ENCODE data around the gene MPP2.
"Not testable (repeated sequence)": the region's sequence is repeated elsewhere in the genome, so short reads cannot be mapped to it uniquely, and the experiment has no call there.

Gene MPP2

DNA sequence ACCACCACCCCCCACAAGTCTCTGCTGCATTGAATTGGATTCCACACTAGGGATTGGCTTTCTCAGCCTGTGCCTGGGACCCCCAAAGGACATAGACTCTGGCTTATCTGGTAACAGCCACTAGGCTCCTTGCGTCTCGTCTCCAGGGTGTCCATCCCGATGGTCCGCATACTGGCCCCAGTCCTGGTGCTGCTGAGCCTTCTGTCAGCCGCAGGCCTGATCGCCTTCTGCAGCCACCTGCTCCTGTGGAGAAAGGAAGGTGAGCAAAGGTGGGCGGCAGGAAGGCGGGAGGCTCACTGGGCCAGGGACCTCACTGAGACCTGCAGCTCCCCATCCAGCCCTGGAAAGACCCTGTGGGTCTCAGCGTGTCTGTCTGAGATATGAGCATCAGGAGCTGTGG, 52.3 kb downstream of the MPP2 start:
- peak; percentile 31 for FAIRE-seq

DNA sequence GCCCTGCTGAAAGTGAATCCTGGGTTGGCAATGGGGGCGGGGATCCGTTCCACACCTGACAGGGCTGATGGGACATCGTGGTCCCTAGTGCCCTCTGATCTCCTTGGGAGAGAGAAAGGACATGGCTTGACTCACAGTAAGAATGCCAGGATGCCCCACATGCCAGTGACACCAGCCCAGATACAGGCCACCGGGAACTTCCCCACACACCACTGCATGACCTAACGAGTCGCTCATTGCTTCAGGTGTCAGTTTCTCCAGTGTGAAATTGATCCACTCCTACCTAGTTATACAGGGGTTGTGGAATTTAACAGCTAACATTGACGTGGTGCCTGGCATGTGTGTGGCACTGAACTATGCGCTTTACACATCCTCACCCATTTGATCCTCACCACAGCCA, 52.8 kb downstream of the MPP2 start:
- FAIRE-seq (peak; percentile 46), DNase-seq (ENCODE audit: insufficient read length, low spot score) (no peak)

More for the DNA sequence above, 52.3 kb downstream of the MPP2 start:
- DNase-seq (ENCODE audit: insufficient read length, low spot score): no peak

DNA sequence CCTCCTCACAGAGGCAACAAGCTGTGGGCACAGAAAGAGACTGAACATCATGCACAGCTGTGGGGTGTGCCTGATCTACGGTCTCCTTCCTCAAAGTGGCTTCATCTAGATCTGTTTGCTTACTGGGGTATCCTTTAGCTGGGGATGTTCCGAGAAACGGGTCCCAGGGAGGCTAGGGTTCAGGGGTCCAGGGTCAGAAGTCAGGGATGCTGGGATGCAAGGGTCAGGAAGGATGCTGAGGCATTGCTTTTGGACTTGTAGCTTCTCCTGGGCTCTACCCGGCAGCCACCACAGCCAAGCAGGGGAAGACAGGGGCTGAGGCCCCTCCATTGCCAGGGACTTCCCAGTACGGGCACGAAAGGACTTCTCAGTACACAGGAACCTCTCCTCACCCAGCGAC, 53.8 kb downstream of the MPP2 start:
- DNase-seq (ENCODE audit: insufficient read length, low spot score) (no peak), FAIRE-seq (no peak)

DNA sequence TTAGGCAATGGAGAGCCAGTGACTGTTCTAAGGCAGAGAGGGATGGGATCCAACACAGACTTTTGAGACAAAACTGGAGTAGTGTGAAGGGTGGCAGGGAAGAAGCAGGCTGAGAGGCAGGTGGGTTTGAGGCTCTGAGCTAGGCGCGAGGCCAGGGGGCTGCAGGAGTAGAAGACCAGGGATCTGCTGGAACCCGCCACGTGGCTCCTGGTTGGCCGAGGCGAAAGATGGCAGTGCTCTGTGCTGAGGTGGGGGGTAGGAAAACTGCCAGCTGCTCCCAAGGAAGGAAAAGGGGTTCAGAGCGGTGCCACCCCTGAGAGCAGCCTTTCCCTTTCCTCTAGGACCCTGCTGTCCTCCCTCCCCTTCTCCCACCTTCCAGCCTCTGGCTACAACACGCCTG, 54.8 kb downstream of the MPP2 start:
- DNase-seq (ENCODE audit: insufficient read length, low spot score) (no peak), FAIRE-seq (no peak)

DNA sequence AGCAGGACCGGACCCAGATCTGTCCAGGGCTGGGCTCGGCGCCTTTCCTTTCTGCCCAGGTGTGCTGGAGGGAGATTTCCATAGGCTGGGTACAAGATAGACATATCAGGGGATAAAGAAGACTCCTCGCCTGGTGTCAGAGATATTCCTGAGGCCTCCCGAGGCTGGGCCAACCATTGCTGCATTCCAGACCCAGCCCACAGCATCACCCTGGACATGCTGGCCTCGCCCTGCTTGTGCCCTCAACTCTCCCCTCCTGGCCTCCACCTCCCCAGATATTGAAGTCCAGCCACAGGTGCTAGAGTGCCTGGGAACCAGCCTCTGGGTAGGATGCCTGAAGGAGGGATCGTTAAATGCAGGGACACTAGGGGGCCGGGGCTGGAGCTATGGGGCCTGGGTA, 58.2 kb downstream of the MPP2 start:
- FAIRE-seq (no peak), DNase-seq (ENCODE audit: insufficient read length, low spot score) (no peak)

DNA sequence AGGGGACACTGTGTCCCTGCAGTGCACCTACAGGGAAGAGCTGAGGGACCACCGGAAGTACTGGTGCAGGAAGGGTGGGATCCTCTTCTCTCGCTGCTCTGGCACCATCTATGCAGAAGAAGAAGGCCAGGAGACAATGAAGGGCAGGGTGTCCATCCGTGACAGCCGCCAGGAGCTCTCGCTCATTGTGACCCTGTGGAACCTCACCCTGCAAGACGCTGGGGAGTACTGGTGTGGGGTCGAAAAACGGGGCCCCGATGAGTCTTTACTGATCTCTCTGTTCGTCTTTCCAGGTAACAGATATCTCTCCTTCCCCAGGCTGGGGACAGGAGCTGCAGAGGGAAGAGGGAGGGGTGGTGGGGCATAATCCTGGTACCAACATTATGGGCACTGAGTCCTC, 58.7 kb downstream of the MPP2 start:
- no peak for FAIRE-seq
- DNase-seq (ENCODE audit: insufficient read length, low spot score): no peak

DNA sequence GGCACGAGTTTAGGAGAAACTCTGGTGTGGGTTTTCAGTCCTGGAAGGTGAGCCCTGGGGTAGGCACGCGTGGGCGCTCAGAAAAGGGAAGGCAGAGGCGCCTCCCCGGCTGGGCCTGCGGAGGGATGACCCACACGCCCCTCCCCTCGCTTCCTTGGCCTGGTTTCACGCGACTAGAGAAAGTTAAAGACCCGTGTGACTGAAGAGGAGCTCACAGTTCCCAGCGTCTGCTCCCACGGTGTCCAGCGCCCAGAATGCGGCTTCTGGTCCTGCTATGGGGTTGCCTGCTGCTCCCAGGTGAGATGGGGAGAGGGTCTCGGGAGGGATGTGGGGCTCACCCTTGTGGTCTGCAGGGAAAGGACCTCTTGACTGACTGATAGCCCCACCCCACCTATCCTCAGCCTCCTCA, 60.4 kb downstream of the MPP2 start, which contains the start of gene CD300LG:
TSS of gene CD300LG (plus strand) at position 214 of the 409 bp plus-strand sequence. CDS start at position 255, 41 bp downstream.
- DNase-seq (ENCODE audit: insufficient read length, low spot score): no peak
- FAIRE-seq: no peak

DNA sequence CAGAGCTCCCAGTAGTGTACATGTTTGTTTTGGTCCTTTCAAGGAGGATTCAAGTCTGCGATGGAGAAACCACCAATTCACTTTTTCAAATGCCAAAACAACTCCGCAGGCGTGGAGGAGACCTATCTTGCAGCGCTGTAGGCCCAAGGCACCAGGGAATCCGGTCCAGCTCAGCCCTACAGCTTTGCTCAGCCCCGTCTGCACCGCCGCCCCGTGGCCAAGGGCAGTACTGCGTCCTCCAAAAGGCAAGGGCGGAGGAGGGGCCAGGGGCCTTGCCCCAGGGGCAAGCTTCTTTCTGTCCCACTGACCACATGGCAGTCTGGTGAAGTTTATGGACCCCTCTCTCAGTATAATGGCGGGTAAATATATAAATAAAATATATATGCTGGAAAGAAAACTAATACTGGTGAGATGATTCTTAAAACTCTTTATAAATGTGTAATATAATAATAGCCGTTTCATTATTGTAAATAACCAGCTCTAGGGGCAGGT, 61.1 kb downstream of the MPP2 start:
- FAIRE-seq (peak; percentile 90), DNase-seq (ENCODE audit: insufficient read length, low spot score) (peak; percentile 96)

DNA sequence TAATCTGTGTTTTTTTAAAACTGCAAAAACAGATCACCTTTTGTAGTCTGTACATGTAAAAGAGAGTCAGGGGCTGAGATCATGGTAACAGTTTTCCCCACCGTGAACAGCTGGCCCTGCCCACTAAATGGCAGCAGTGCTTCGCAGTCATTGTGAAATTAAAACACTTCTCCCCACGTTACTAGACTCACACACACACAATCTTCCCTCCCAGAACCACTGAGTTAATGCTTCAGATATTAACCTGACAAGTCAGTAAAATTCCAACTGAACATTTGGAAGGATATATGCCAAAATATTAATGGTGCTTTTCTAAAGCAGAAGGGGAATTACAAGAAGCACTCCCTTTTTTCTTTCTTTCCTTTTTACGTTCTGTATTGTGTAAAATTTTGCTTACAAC, 61.6 kb downstream of the MPP2 start:
- FAIRE-seq (peak; percentile 4), DNase-seq (ENCODE audit: insufficient read length, low spot score) (no peak)

DNA sequence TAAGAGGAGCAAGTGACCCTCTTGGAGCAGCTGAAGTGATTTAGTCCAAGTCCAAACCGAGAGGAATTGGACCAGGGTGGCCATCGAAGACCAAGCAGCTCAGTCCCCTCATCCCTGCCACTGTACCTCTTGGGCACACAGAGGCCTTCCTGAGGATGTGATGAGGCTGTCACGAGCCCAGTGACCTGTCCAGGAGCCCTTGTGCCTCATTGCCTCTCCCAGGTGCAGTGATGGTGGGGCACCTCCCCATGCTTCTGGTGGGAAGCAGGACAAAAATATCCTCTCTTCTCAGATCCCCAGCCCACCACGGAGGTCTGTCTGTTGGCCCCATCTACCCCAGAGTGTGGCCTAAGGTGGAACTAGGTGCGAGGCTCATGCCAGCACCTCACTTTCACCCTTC, 63.1 kb downstream of the MPP2 start:
- DNase-seq (ENCODE audit: insufficient read length, low spot score) (no peak), FAIRE-seq (no peak)

DNA sequence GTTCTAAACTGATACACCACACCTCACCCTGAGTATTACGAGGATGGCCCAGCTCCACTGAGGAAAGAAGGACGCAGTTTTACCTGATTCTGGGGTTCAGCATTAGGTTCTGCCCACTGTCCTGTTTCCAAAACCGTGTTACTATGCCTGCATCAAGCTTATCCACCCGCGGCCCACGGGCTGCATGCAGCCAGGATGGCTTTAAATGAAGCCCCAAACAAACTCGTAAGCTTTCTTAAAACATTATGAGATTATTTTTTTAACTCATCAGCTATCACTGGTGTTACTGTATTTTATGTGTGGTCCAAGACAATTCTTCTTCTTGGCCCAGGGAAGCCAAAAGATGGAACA, 64.4 kb downstream of the MPP2 start:
- FAIRE-seq: no peak

DNA sequence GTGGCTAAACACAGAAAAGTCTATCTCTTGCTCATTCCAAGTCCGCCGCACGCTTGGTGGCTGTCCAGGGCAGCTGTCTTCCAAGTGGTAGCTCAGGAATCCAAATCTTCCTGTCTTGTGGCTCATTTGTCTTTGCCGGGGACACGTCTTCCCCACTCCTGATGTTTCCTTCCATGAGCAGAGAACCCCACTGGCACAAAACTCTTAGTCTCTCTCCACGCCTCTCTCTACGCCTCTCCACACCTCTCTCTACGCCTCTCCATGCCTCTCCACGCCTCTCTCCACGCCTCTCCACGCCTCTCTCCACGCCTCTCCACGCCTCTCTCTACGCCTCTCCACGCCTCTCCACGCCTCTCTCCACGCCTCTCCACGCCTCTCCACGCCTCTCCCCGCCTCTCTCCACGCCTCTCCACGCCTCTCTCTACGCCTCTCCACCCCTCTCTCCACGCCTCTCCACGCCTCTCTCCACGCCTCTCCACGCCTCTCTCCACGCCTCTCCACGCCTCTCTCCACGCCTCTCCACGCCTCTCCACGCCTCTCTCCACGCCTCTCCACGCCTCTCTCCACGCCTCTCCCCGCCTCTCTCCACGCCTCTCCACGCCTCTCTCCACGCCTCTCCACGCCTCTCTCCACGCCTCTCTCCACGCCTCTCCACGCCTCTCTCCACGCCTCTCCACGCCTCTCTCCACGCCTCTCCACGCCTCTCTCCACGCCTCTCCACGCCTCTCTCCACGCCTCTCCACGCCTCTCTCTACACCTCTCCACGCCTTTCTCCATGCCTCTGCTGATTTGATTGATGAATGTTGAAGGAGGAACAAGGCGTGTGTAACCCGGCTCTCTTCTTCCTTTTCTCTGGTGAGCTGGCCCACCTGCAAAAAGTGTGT, 65.0 kb downstream of the MPP2 start:
- not testable (repeated sequence) for FAIRE-seq; DNase-seq (ENCODE audit: insufficient read length, low spot score)

More for the DNA sequence above, 64.4 kb downstream of the MPP2 start:
- no peak for DNase-seq (ENCODE audit: insufficient read length, low spot score)

DNA sequence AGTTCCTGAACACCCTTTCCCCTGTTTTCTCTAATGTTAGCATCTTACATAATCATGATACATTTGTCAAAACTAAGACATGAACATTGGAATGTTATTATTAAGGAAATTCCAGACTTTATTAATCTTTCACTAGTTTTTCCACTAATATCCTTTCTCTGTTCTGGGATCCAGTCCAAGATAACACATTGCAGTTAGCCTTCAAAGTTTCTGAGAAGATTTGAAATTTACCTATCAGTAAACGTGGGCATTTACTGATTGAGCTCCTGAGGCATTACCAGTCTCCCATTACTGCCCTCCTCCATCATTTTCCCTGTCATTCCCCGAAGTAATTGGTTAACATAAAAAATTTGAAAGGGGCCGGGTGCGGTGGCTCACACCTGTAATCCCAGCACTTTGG, 66.1 kb downstream of the MPP2 start:
- DNase-seq (ENCODE audit: insufficient read length, low spot score) (no peak), FAIRE-seq (no peak)

DNA sequence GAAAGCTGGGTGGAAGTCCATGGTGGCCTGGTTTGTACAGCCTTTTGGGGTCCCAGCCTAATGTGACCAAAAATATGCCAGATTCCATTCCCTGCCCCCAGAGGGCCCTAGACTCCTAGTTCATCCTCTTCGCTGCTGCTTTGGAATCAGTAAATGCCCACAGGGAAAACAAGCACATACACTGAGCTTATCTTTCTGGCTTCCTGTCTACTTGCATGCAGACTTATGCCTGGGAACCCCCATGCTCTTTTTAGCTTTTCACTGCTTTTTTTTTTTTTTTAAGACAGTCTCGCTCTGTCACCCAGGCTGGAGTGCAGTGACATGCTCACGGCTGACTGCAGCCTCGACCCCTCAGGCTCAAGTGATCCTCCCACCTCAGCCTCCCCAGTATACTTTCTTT, 66.5 kb downstream of the MPP2 start:
- DNase-seq (ENCODE audit: insufficient read length, low spot score) (peak; percentile 75), FAIRE-seq (peak; percentile 33)

DNA sequence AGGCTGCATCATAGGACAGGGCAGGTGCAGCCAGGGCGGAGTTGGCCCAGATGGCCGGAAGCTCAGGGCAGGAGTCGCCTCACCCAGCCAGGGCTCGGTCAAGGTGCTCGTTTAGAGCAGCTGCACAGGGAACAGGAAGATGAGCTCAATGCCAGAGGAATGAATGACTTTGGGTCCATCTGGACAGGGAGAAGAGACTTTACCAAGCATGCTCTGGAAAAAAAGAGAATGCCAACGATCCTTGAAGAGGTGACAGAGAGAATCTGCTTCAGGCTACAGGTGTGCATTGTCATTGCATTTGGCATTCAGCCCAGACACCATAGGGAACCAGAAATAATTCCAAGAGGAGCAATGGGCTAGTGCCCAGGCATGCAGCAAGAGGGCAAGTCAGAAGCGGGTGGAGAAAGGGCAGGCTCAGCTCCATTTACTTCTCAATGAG, 67.6 kb downstream of the MPP2 start:
- no peak for FAIRE-seq
- DNase-seq (ENCODE audit: insufficient read length, low spot score): no peak

DNA sequence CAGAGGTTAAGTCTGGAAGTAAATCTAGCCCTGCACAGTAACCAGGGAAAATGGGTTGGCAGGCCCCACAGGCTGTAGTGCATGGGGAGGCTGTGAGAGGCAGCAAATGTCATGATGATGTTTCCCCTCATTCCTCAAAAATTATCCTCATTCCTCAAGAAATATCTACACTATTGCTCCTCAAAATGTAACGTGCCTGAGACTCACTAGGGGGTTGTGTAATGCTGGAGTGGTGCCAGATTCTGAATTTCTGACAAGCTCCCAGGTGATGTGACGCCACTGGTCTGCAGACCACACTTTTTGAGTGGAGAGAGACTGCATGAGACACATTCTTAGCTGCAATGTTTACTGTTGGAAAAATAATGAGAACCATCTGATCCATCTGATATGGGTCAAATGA, 73.2 kb downstream of the MPP2 start:
- FAIRE-seq (no peak), DNase-seq (ENCODE audit: insufficient read length, low spot score) (no peak)

DNA sequence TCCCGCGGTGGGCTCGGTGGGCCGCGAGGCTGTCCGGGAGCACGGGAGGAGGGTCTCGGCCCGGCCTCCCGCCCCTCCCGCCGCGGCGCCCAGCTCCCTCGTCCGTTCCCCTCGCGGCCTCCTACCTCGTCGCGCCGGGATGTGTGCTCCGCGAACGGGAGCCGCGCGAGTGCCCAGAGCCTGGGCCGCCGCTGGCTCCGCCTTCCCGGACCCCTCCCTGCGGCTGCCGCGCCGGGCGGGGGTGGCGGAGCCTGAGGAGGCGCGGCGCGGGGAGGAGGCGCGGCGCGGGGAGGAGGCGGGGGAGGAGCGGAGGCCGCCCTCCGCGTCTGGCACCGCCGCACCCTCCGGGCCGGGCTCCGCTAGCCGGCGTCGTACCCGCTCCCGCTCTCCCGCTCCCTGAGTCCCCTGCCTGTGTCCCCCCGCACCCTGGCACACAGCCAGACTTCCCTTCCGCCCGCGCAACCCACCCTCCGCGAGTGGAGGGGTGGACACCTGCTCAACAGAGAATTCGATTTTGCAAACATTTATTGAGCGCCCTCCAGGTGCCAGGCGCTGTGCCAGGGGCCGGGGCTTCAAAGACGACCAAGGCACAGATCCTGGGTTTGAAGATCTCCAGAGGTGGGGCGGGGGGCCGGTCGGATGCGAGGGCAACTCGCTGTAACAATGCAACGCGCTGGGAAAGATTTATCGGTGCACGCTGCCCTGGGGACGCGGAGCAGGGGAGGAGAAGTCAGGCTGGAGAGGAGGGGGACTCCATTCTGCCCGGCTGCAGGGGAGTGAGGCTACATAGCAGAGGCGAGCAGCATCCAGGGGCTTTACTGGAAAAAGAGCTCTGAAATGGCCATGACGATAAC, 74.1 kb downstream of the MPP2 start, which contains the start of gene MPP3:
TSS of gene MPP3 (minus strand) at position 171 of the 854 bp plus-strand sequence. CDS start 1,240 bp downstream, outside the sequence.
- peak; percentile 86 for DNase-seq (ENCODE audit: insufficient read length, low spot score)
- FAIRE-seq: peak; percentile 83

DNA sequence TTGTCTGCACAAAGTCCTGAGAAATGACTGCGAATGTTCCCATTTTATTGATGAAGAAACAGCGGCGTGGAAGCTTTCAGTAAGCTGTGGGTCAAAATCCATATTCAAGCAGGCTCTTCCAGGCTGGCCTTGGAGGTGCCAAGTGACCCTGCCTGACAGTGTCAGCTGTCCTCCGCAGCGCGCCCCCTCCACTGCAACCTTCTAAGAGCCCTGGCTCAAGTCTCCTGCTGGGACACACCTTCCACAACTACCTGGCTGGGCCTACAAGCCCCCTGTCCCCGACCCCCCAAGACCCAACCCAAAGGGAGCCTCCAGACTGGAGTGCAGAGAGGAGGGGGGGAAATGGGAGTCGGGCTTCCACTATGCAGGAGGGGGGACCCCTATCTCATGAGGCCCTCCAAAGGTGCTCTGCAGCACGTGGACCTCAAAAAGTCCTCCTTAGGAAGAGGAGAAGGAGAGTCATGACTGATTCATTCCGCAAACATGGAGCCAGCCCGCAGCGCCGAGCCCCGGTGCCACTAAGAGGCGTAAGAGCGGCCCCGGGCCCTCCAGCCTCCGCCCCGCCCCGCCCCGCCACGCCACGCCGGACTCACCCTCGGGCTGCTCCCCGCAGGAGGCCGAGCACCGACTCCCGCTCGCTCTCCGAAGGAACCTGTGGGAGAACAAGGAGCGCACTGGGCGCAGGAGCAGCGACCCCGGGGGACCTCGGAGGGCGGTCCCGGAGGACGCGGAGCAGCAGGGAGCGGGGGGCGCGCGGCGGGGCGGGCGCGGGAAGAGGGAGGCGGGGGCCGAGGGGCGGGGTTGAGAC, 75.0 kb downstream of the MPP2 start:
- FAIRE-seq: peak; percentile 42
- peak; percentile 71 for DNase-seq (ENCODE audit: insufficient read length, low spot score)

DNA sequence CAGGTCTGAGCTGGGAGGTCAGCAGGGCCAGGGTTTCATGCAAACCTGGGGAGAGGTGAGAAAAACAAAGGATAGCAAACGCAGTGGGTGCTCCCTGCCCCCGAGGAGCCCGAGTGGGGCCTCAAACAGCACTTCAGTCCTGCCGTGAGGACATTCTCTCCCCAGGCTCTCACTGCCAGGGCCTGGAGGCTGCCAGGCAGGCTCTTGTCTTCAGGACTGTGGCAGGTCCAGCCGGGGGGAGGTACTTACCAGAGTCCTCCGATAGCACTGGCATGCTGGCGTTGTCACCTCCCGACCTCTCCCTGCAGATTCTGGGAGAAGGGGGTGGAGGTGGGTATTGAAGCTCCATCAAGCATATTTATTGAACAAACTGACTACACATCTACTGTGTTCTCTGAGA, 75.7 kb downstream of the MPP2 start:
- no peak for DNase-seq (ENCODE audit: insufficient read length, low spot score)
- no peak for FAIRE-seq

DNA sequence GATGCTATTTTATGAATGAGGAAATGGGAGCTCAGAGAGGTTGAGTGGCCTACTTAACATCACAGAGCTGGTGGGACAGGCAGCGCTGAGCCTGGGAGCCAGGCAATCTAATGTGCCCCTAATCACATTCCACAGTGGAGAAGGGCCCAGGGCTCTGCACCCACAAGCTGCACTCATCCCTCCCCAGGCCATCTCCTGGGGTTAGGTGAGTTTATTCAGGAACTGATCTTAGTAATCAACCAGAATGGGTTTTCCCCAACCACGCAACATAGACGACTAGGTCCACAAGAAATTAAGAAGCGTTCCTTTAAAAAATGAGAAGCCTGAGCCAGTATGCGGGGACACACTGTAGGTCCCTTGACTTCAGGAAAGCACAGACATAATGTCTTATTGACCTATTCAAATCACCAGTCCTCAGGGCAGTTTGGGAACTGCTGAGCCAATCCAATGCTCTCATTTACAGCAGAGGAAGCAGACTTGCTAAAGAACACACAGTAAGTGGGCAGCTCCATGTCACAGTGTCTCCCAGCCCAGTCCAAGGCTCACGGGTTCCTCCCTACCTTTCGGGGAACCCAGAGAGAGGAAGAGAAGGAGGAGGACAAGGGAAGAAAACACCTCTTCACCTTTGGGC, 76.7 kb downstream of the MPP2 start:
- no peak for FAIRE-seq
- no peak for DNase-seq (ENCODE audit: insufficient read length, low spot score)

Data from HTR-8/SVneo (cell line).